SK-N-SH (cell line): ENCODE data around the gene SLC22A2. TPM values are rescaled to one million over a fixed set of nuclear protein-coding genes. Genes with fewer than 3 reads are reported as not detected.

Experiments used
- CTCF ChIA-PET: fragments of 300-600, 350-600 bp; formaldehyde crosslinking; extraction: SDS; loops from one replicate; lab custom pipeline; 2021; lab: Yijun Ruan, JAX
- POLR2A ChIA-PET: fragments of 350-600 bp; sonication (Branson Sonifier 250); formaldehyde crosslinking; extraction: SDS; loops from one replicate; lab custom pipeline; 2020; ENCODE audit warnings: antibody characterized with exemption, inconsistent platforms; lab: Yijun Ruan, JAX
- DNase-seq: peaks from one replicate; pipeline ENCODE4 v3.0.0; 2012
- H2AFZ ChIP-seq: fragments of 200-600 bp; sonication (generic); 2 replicates; pipeline ENCODE4 v1.8.1; 2016; ENCODE audit warnings: antibody characterized with exemption, mild to moderate bottlenecking, low read depth
- H3F3A ChIP-seq: fragments of 200-600 bp; sonication (generic); replicated peaks from 2 replicates; pipeline ENCODE3; 2016; ENCODE audit warnings: antibody characterized with exemption, mild to moderate bottlenecking; ENCODE audit not compliant: insufficient read depth
- H3K27ac ChIP-seq, 2 experiments: fragments of 200-500 bp in 1 of 2; fragments of 200-600 bp in 1 of 2; sonication (Bioruptor generic) in 1 of 2; sonication (generic), shearing (Covaris generic) in 1 of 2; 2 replicates each; pipeline versions ENCODE4 v1.5.1 to v1.6.1; 2014 to 2016; ENCODE audit warnings: low read depth in 2 of 2, inconsistent platforms in 1 of 2, low read length in 1 of 2, mild to moderate bottlenecking in 1 of 2, mixed read lengths in 1 of 2
- H3K27me3 ChIP-seq: fragments of 200-600 bp; sonication (generic), shearing (Covaris generic); 2 replicates; pipeline ENCODE4 v1.6.1; 2016; ENCODE audit warnings: mixed run types; ENCODE audit not compliant: insufficient read depth
- H3K36me3 ChIP-seq, 2 experiments: fragments of 200-500 bp in 1 of 2; fragments of 200-600 bp in 1 of 2; sonication (Bioruptor generic) in 1 of 2; sonication (generic) in 1 of 2; replicated peaks in 1 of 2; 2 replicates each; pipeline versions ENCODE3 to v1.5.1; 2014 to 2016; ENCODE audit warnings: low read length in 1 of 2, mild to moderate bottlenecking in 1 of 2; ENCODE audit not compliant: insufficient read depth in 2 of 2, control insufficient read depth in 1 of 2
- H3K4me1 ChIP-seq, 2 experiments: fragments of 200-500 bp in 1 of 2; fragments of 200-600 bp in 1 of 2; sonication (Bioruptor generic) in 1 of 2; sonication (generic), shearing (Covaris generic) in 1 of 2; 2 replicates each; pipeline versions ENCODE4 v1.5.1 to v1.6.1; 2014 to 2016; ENCODE audit warnings: low read depth in 1 of 2, low read length in 1 of 2, mixed run types in 1 of 2; ENCODE audit not compliant: insufficient read depth in 2 of 2, control insufficient read depth in 1 of 2
- H3K4me2 ChIP-seq: fragments of 200-600 bp; sonication (generic), shearing (Covaris generic); 2 replicates; pipeline ENCODE4 v1.6.1; 2017; ENCODE audit warnings: mixed run types
- H3K4me3 ChIP-seq, 2 experiments: fragments of 200-500 bp in 1 of 2; fragments of 200-600 bp in 1 of 2; sonication (Bioruptor generic) in 1 of 2; sonication (generic), shearing (Covaris generic) in 1 of 2; 2 replicates each; pipeline versions ENCODE4 v1.5.1 to v1.8.1; 2014 to 2016; ENCODE audit warnings: low read depth in 2 of 2, inconsistent platforms in 1 of 2, low read length in 1 of 2, mild to moderate bottlenecking in 1 of 2, mixed read lengths in 1 of 2, moderate library complexity in 1 of 2
- H3K79me2 ChIP-seq: fragments of 200-600 bp; sonication (generic); 2 replicates; pipeline ENCODE4 v1.8.1; 2017; ENCODE audit warnings: mild to moderate bottlenecking; ENCODE audit not compliant: insufficient read depth
- H3K9ac ChIP-seq: fragments of 200-600 bp; sonication (generic); 2 replicates; pipeline ENCODE4 v1.6.1; 2017; ENCODE audit warnings: mixed run types
- H3K9me2 ChIP-seq: fragments of 200-600 bp; sonication (generic); 2 replicates; pipeline ENCODE4 v1.6.1; 2017; ENCODE audit warnings: mixed run types
- H3K9me3 ChIP-seq: fragments of 200-600 bp; sonication (generic); 2 replicates; pipeline ENCODE4 v1.6.1; 2017; ENCODE audit warnings: mixed run types, mild to moderate bottlenecking, moderate library complexity
- H4K20me1 ChIP-seq: fragments of 200-600 bp; sonication (generic); 2 replicates; pipeline ENCODE4 v1.6.1; 2017; ENCODE audit warnings: mild to moderate bottlenecking, mixed run types; ENCODE audit not compliant: insufficient read depth
- ELF1 ChIP-seq: IDR thresholded peaks from 2 replicates; pipeline ENCODE4 v1.4.0; 2012
- EZH2phosphoT487 ChIP-seq: fragments of 200-600 bp; sonication (generic); IDR thresholded peaks from 2 replicates; pipeline ENCODE4 v1.6.1; 2017; ENCODE audit warnings: low read depth, mixed run types, mild to moderate bottlenecking, antibody characterized with exemption, moderate library complexity, borderline replicate concordance
- GABPA ChIP-seq: IDR thresholded peaks from 2 replicates; pipeline ENCODE4 v1.4.0; 2012; ENCODE audit warnings: low read depth, mild to moderate bottlenecking
- IRF3 ChIP-seq: fragments of 150-350 bp; IDR thresholded peaks from 2 replicates; pipeline ENCODE4 v1.6.1; 2016; ENCODE audit warnings: mild to moderate bottlenecking, low read depth, low read length
- NFIC ChIP-seq: IDR thresholded peaks from 2 replicates; pipeline ENCODE4 v1.4.0; 2012; ENCODE audit warnings: borderline replicate concordance
- POLR2AphosphoS5 ChIP-seq: IDR thresholded peaks from 2 replicates; pipeline ENCODE4 v1.6.1; 2012; ENCODE audit warnings: low read depth, low read length
- RCOR1 ChIP-seq: fragments of 150-350 bp; IDR thresholded peaks from 2 replicates; pipeline ENCODE4 v1.6.1; 2017; ENCODE audit warnings: antibody characterized with exemption, low read length
- RFX5 ChIP-seq: IDR thresholded peaks from 2 replicates; pipeline ENCODE4 v1.6.1; 2012; ENCODE audit warnings: mild to moderate bottlenecking, improper control_type of control experiment, low read length
- TEAD4 ChIP-seq: IDR thresholded peaks from 2 replicates; pipeline ENCODE4 v1.4.0; 2012; ENCODE audit warnings: mild to moderate bottlenecking, borderline replicate concordance; ENCODE audit not compliant: insufficient read depth
- YY1 ChIP-seq: IDR thresholded peaks from 2 replicates; pipeline ENCODE4 v1.4.0; 2012; ENCODE audit warnings: low read depth, mild to moderate bottlenecking
- ZBTB33 ChIP-seq: IDR thresholded peaks from 2 replicates; pipeline ENCODE4 v1.4.0; 2012; ENCODE audit warnings: low read depth, borderline replicate concordance
- WGBS: methylation state at CpG from one replicate; pipeline ENCODE4 v1.1.6; 2017; ENCODE audit warnings: low lambda C conversion rate; 5-methylcytosine and 5-hydroxymethylcytosine counted together
- polyA plus RNA-seq, 3 experiments: library from polyadenylated mRNA; depleted of rRNA; stranded (reverse); fragments of >200 nt; gene quantifications; 2 replicates each; pipeline ENCODE4 v1.2.3, GENCODE V29; 2012
- TF ChIP-seq, protein P1 (sequence below): fragments of 200-600 bp; sonication (generic); IDR thresholded peaks from 2 replicates; pipeline ENCODE4 v1.6.1; 2017; ENCODE audit warnings: antibody characterized with exemption, mild to moderate bottlenecking, moderate library complexity

The SLC22A2 gene
- polyA plus RNA-seq, 1 of the 3 experiments (the other 2 are of a cell fraction): not detected

- TF ChIP-seq GABPA (no peak), YY1 (no peak), ELF1 (no peak), EZH2phosphoT487 (no peak), TEAD4 (no peak), ZBTB33 (no peak), IRF3 (no peak), RCOR1 (no peak)
- TF ChIP-seq, protein P1, sequence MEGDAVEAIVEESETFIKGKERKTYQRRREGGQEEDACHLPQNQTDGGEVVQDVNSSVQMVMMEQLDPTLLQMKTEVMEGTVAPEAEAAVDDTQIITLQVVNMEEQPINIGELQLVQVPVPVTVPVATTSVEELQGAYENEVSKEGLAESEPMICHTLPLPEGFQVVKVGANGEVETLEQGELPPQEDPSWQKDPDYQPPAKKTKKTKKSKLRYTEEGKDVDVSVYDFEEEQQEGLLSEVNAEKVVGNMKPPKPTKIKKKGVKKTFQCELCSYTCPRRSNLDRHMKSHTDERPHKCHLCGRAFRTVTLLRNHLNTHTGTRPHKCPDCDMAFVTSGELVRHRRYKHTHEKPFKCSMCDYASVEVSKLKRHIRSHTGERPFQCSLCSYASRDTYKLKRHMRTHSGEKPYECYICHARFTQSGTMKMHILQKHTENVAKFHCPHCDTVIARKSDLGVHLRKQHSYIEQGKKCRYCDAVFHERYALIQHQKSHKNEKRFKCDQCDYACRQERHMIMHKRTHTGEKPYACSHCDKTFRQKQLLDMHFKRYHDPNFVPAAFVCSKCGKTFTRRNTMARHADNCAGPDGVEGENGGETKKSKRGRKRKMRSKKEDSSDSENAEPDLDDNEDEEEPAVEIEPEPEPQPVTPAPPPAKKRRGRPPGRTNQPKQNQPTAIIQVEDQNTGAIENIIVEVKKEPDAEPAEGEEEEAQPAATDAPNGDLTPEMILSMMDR: no peak
Observed at GRCh38 chr6:160265869-160266476, 7.4 kb upstream of the SLC22A2 start (continued).

DNA sequence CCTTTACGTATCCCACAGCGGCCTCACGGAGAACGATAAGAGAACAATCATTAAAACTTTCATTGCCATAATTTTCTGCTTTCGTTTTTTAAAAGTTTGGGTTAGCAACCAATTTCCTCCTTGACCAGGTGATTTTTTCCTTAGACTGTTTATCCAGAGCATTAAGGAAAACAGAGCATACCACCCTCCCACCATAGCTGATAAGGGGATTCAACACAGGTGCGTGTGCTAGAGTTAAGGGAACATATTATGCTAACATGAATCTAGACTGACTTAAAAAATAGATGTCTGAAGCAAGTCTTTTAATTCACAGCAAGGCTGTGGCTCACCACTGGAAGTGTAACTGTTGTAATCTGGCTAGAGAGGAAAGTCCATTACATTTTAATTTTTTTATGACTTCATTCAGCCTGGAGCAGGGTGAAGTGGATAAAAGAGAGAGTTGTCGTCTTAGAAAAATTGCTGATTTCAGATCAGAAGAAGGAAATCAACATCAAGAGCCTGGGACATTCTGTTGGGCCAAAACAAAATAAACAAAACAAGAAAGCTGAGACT, 5.5 kb upstream of the SLC22A2 start:
- Histone ChIP-seq H3K27ac (no peak overlapping the region), H3K27me3 (peaks cover 23% of the 10 kb centered on the region; the same call in 1 of the 2 replicates), H3K9me2 (no peaks in the 10 kb centered on the region), H3K9me3 (no peaks in the 10 kb centered on the region), H4K20me1 (no peaks in the 10 kb centered on the region), H3K4me2 (no peak overlapping the region), H3K4me3 (no peak overlapping the region), H2AFZ (no peak overlapping the region), H3F3A (no peaks in the 10 kb centered on the region), H3K36me3 (no peaks in the 10 kb centered on the region), H3K4me1 (no peaks in the 10 kb centered on the region), H3K9ac (no peak overlapping the region), H3K79me2 (no peaks in the 10 kb centered on the region)
- ChIA-PET CTCF (no interaction called here), POLR2A (no interaction called here)
- 22% methylated on average over 7 of the region's 7 CpGs for WGBS
- DNase-seq: no peak
- TF ChIP-seq POLR2AphosphoS5: no peak
- TF ChIP-seq RFX5: no peak
- no peak for TF ChIP-seq NFIC
